HG02870 (cell line): ENCODE results near the gene KIAA1191.
A peak's percentile ranks its signal among the peaks of the same experiment; 100 is the strongest.

Experiments
- ATAC-seq: cut with Tn5 transposase; IDR thresholded peaks from one replicate; pipeline ENCODE4 v1.9.1; 2021; ENCODE audit warnings: mild to moderate bottlenecking, moderate library complexity; ENCODE audit not compliant: unreplicated experiment

Gene KIAA1191

GRCh38 chr5:176389135-176390123, 27.9 kb upstream of the KIAA1191 start:
- peak; percentile 23 for ATAC-seq

DNA sequence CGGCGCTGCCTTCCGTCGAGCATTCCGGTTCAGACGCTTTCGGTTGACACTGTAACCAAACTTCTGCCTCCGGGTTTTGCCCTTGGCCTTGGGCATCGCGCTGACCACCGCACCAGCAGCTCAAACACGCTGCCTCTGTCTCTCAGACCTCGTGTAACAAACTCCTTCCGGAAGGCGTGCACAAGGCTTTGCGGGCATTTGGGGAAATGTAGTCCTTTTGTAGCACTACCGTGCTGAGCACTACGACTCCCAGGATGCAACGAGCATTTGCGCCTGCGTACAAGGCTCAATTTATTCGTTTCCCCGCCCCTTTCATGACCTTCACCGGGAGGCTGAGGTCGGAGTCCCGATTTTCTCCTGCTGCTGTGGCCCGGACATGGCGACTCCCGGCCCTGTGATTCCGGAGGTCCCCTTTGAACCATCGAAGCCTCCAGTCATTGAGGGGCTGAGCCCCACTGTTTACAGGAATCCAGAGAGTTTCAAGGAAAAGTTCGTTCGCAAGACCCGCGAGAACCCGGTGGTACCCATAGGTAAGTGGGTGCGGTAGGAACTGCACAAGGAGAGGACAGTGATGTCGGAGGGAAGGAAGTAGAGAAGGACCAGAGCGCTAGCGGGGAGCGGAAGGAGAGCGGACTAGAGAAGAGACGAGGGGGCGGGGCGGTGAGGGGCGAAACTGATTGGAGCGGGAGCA, 27.0 kb upstream of the KIAA1191 start, which contains the start of the genes HIGD2A and NOP16:
HIGD2A (plus strand) TSS at position 308 of the 691 bp plus-strand sequence; CDS start at position 377, 69 bp downstream.
NOP16 (minus strand) TSS at position 155 of the 691 bp plus-strand sequence; CDS start at position 96, 59 bp downstream.
- peak; percentile 86 for ATAC-seq

DNA sequence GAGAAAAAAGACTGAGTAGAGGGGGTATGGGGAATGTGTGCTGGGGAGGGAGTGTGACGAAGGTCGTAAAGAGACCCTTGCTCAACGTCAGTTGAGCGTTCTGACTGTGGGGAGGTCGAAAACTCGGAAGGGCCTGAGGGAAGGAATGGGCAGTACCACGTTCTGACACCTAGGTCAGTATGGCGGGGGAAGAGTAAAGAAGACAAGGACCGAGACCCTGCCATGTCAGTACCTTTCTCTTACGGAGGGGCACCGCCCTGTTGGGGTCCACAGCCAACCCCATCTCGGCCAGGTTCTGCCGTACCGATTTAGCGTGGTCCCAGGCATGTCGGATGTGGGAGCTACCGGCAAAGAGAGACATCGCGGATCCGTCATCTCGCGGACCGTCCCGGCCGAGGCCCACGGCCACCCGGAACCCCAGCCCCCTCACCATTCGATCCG, 26.5 kb upstream of the KIAA1191 start:
- no peak for ATAC-seq

GRCh38 chr5:176387384-176387925, 25.9 kb upstream of the KIAA1191 start:
- ATAC-seq, result no peak

- ATAC-seq, result no peak
Measured at GRCh38 chr5:176386491-176386890, 24.9 kb upstream of the KIAA1191 start.

DNA sequence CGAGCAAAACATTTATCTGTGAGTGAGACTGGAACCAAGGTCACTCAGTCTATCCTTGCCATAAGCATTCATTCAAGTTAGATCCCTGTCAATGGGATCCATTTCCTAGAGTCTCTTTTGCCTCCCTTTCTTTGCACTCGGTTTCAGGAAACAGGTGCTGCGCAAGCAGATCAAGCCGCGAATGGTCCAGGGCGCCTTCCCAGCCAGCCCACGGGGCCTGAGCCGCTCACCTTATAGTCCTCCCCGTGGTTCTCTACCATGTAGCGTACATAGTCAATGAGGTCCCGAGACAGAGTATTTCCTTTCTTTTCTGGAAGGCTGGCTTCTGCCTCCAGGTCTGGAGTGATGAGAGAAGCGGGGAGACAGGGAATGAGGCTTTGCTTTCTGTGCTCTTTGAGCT, 23.4 kb upstream of the KIAA1191 start:
- ATAC-seq, result no peak

DNA sequence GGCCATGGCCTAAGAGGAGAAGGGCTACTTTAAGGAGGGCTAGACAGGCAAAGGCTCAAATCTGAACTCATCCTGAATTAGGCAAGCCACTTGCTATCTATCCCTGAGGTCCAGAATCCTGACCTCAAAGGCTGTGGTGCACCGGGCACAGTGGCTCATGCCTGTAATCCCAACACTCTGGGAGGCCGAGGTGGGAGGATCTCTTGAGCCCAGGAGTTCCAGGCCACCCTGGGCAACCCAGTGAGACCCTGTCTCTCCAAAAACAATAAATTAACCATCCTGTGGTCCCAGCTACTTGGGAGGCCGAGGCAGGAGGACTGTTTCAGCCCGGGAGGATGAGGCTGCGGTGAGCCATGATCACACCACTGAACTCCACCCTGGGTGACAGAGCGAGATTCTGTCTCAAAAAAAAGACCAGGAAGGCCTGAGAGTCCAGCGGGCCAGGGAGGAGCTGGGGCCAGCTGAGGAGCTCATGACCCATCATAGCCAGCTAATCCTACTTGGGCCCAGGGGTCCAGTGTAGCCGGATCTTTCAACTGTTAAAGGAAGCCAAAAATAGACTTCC, 22.9 kb upstream of the KIAA1191 start:
- ATAC-seq, result no peak

DNA sequence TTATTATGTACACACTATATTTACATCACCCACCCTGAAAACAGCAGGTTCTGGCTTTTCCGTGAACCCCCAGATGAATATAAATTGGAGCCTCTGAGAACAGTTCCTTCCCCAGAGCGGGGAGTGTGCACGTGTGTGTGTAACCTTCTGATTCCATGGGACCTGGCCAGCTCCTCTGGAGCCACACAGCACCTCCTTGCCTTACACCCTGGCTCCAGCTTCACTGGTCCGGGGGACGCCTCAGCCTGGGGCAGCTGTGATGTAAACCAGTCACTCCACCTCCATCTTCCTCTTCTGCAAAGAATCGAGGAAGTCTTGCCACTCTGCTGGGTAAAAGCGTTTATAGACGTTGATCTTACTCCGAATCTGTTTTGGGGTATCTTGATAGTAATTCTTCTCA, 22.4 kb upstream of the KIAA1191 start:
- ATAC-seq, result no peak

DNA sequence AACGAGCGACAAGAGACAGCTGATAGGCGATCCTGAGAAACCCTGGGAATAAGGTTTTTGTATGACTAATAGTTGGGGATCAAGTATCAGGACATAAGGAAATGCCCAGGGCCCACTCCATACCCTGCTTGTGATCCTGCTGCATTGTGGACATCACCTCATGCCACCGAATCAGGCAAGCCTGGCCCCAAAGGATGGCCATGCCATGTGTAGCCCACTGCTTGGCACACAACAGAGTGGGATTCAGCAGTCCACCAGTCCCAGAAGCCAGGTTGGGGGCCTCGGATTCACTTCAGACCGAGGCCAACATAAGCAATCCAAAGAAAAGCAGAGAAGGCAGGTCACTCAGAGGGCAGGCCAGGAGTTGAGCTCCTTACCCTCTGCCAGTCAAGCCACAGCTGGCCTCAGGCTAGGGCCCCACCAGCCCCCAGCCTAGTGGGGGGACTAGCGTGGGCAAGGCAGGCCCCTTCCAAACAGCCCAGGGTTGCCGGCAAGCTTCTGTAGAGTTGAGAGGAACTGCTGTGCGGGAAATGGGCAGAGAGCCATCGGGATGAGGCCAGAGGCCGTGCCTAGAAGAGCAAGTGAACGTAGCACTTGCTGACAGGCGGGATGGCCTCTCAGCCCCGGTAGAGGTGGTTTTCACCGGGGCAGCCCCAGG, 21.8 kb upstream of the KIAA1191 start:
- no peak for ATAC-seq

DNA sequence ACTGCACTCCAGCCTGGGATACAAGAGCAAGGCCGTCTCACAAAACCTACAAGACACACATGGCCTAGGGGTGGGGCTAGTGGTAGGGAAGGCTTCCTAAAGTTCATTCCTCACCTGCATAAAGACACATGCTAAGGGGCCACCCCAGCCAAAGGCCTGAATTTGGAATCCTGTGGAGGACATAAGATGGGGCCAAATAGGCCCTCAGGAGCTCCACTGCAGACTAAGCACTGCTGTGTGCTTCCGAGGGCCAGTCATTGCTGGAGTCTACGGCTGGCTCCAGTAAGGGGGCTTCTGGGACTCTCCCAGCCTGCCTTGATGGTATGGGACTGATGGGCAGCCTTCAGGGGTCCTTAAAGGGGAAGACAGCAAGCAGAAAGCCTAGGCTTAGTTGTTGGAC, 21.2 kb upstream of the KIAA1191 start:
- no peak for ATAC-seq

DNA sequence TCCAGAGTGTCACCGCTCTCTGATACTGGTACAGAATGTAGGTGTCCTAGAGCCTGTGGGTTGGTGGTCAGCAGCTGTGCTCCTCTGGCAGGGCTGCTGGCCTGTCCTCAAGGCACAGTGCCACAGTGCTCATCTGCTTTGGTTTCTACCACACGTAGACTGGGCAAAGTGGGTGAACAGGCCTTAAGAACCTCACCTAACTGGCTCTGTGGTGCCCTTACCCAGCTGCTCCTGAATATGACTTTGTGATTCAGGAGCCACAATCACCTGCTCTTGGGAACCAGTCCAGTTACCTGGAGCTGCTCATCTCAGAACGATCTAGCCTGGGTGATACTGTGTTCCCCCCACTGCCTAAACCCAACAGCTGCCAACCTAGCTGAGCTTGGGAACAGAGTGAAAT, 20.4 kb upstream of the KIAA1191 start:
- ATAC-seq, result no peak

DNA sequence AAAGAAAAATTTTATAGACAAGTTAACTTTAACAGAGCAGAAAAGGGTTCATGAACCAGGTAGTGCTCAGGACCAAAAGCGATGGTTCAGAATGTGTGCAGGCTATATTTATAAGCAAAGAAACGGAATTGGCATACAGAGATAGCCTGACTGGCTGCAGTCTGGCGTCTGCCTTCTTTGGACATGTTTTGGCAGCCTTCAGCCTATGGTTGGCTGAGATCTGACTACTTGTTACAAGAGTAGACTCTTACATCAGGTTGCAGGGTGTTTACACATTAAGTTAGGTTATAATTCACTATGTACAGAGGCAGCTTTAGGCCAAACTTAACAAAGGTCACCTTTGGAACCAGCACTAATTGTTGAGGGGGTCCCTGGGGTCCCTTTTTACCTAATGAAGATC, 19.9 kb upstream of the KIAA1191 start:
- ATAC-seq, result no peak

- no peak for ATAC-seq
Measured at GRCh38 chr5:176379881-176380280, 18.3 kb upstream of the KIAA1191 start.

DNA sequence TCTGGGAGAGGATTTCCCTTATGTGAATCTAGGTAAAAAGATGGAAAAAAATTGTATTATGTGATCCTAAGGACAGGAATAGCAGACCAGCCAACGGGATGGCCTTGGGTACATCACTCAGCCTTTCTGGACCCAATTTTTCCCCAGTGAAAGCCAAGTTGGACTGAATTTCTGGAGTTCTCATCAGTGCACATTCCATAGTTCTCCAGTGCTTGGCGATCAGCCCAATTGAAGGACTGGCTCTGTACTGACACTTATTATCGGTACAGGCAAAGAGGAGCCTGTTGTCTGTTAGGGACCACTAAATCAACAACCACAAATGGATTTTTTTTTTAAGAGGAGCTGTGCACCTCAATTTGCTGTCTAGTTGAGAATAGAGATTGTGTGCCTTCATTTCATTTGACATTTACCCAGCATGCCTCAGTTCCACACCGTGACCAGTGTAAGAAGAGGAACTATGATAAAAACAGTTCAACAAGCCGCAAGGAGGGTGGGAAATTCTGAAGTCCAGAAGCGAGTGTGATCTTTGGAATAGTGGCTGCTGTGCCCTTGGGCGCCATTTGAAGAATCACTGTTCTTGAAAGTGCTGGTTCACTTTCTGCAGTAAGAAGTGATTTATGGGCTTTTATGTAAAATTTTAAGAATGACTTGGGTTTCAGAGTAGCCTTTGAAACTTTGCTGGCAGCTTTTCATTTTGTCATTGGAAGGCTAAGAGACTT, 11.7 kb upstream of the KIAA1191 start:
- no peak for ATAC-seq

GRCh38 chr5:176371621-176372539, 10.3 kb upstream of the KIAA1191 start:
- no peak for ATAC-seq

DNA sequence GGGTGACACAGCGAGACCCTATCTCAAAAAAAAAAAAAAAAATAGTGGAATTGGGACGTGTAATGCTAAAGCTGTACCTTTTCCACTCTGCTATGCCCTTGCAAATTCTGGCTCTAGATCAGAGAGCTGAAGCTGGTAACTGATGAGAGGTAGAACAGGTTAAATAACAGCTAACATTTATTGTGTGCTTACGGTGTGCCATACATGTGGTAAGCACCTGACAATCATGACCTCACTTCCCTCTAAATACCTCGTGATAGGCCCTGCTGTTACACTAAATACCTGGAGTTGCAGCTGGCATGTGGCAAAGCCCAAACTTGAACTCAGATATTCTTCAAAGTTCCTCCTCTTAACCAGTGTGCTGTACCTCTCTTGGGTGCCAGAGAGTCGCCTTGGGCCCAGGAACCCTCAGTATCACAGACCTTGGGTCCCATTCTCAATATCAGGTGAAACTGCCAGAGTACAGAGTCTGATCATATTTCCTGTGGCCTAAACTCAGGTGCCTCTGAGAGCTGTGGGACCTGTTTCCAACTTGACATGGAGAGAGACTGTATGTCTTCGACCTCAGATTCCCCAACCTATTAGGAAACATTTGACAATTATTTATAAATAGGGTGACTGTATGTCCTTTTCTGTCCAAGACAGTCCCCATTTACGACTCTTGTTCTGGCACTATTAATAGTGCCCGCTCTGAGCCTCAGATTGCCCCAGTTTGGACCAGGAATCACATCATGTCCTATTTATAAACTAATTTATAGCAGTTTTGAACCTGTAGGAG, 8.6 kb upstream of the KIAA1191 start:
- ATAC-seq, result no peak

DNA sequence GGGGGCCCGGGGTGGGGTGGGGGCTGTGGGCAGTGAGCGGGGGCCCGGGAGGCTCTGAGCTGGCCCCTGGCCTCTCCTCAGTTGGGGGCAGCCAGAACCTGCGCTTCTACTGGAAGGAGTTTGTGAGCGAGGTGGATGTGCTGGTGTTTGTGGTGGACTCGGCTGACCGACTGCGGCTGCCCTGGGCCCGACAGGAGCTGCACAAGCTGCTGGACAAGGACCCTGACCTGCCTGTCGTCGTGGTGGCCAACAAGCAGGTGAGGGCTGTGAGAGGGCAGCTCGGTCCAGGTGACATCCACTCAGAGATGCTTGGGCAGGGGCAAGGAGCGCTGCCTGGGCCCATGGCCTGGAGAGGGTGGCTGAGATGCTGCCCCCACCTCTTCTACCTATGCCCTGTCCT, 7.2 kb upstream of the KIAA1191 start:
- no peak for ATAC-seq

DNA sequence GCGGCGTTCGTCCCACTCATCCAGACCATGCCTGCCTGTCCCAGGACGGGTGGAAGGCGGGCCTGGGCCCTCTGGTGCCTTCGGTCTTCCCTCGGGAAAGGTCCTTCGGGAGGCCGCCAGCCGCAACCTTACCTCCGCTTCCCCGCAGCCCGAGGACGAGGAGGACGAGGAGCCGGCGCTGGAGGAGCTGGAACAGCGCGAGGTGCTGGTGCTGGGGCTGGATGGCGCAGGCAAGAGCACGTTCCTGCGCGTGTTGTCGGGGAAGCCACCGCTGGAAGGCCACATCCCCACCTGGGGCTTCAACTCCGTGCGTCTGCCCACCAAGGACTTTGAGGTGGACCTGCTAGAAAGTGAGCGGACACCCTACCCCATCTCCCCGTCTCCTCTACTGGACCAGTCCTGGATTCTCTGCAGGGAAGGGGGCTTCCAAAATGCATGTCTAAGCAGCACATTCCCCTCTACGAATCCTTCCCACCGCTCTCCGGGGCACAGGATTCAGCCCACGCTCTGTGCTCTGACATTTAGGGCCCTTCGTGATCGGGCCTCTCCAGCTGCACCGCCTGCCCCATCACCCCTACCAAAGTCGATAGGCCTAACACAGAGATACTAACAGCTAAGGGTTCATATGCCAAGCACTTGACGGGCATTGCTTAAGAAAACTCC, 4.8 kb upstream of the KIAA1191 start:
- no peak for ATAC-seq
